HT-29 (cell line): Measurements from ENCODE around the gene IL1RAPL1. TPM values are rescaled to one million over a fixed set of nuclear protein-coding genes. Genes with fewer than 3 reads are reported as not detected.

ENCODE experiments used
- DNase-seq: peaks from one replicate; pipeline ENCODE4 v3.0.0-alpha.2; 2015; ENCODE audit warnings: low spot score
- total RNA-seq: library from RNA; depleted of rRNA; stranded (reverse); fragments of >200 nt; shearing (Covaris generic); gene quantifications from 2 replicates; pipeline ENCODE4 v1.2.3, GENCODE V29; 2014

The IL1RAPL1 gene
- total RNA-seq, 1 experiment from 2014 or later: 0.03 TPM

GRCh38 chrX:29419774-29420553 is 832.7 kb downstream of the IL1RAPL1 start:
- DNase-seq: no peak

GRCh38 chrX:29422034-29422433 is 834.8 kb downstream of the IL1RAPL1 start:
- DNase-seq: peak; percentile 42

GRCh38 chrX:29431895-29432294 is 844.6 kb downstream of the IL1RAPL1 start:
- no peak for DNase-seq

- DNase-seq: no peak
These were observed 845.3 kb downstream of the IL1RAPL1 start for GRCh38 chrX:29432534-29432933.

- no peak for DNase-seq
These were observed 847.7 kb downstream of the IL1RAPL1 start for GRCh38 chrX:29434939-29435338.

- DNase-seq: no peak
These were observed 848.1 kb downstream of the IL1RAPL1 start for GRCh38 chrX:29435396-29435795.

- no peak for DNase-seq
These were observed 860.6 kb downstream of the IL1RAPL1 start for GRCh38 chrX:29447867-29448266.

- no peak for DNase-seq
These were observed 866.1 kb downstream of the IL1RAPL1 start for GRCh38 chrX:29453333-29453732.

- no peak for DNase-seq
These were observed 868.5 kb downstream of the IL1RAPL1 start for GRCh38 chrX:29455702-29456101.

- DNase-seq: no peak
These were observed 873.8 kb downstream of the IL1RAPL1 start for GRCh38 chrX:29461039-29461438.

- DNase-seq: no peak
These were observed 879.2 kb downstream of the IL1RAPL1 start for GRCh38 chrX:29466456-29466855.

GRCh38 chrX:29468911-29469494 is 881.8 kb downstream of the IL1RAPL1 start:
- no peak for DNase-seq

- DNase-seq: no peak
These were observed 882.8 kb downstream of the IL1RAPL1 start for GRCh38 chrX:29470030-29470429.

GRCh38 chrX:29471829-29472228 is 884.6 kb downstream of the IL1RAPL1 start:
- no peak for DNase-seq

- no peak for DNase-seq
These were observed 890.6 kb downstream of the IL1RAPL1 start for GRCh38 chrX:29477878-29478277.

GRCh38 chrX:29478336-29479069 is 891.3 kb downstream of the IL1RAPL1 start:
- peak; percentile 47 for DNase-seq

GRCh38 chrX:29487214-29487613 is 900.0 kb downstream of the IL1RAPL1 start:
- DNase-seq: no peak

- DNase-seq: no peak
These were observed 900.5 kb downstream of the IL1RAPL1 start for GRCh38 chrX:29487714-29488113.

GRCh38 chrX:29488919-29489318 is 901.7 kb downstream of the IL1RAPL1 start:
- no peak for DNase-seq

- DNase-seq: no peak
These were observed 903.4 kb downstream of the IL1RAPL1 start for GRCh38 chrX:29490606-29491005.

GRCh38 chrX:29491659-29492058 is 904.4 kb downstream of the IL1RAPL1 start:
- no peak for DNase-seq

GRCh38 chrX:29496636-29497180 is 909.5 kb downstream of the IL1RAPL1 start:
- DNase-seq: no peak
